Esophagus squamous epithelium (tissue), 4 donors: Measurements from ENCODE around the gene IGSF9B.

Experiments used
- CTCF ChIP-seq, 6 experiments: fragments of 450-650 bp in 4 of 6; fragments of 200-600 bp in 2 of 6; sonication (generic) in 2 of 6; IDR thresholded peaks; one replicate each; pipeline ENCODE4 v1.5.1; 2016 to 2019; ENCODE audit warnings: antibody characterized with exemption in 6 of 6, mild to moderate bottlenecking in 4 of 6, moderate library complexity in 4 of 6
- POLR2A ChIP-seq, 4 donors: fragments of 450-650 bp; IDR thresholded peaks; one replicate each; pipeline ENCODE4 v1.6.1; 2017; ENCODE audit warnings: antibody characterized with exemption in 4 of 4, mild to moderate bottlenecking in 4 of 4, moderate library complexity in 3 of 4

DNA sequence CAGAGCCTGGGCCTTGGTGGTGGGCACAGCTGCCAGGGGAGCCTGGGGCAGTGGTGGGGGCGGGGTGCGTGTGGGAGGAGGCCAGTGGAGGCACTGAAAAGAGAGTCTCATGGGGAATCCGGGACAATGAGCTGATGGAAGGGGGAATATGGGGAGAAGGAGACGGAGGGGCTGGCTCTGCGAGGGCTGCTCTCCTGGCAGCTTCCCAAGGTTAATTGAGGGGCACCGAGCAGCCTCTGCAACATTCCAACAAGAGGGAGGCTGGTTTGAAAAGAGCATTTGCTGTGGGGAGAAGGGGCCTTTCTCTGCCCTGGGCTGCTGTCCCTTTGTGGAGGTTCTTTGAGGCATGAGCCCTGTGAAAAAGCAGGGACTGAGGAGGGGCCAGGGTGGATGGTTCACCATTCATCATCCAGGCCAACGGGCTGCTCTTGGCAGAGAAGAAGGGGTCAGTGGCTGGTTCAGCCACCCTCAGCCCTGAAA lies 9.4 kb upstream of the IGSF9B start:
- TF ChIP-seq CTCF (IDR thresholded peaks at IDR 0.05) (no peak), POLR2A (IDR thresholded peaks at IDR 0.05) (no peak)
